Trophoblast cell (in vitro differentiated cells and primary cell): ENCODE results near the gene CDH18.

Experiments used
- DNase-seq, 2 donors: peaks; one replicate each; pipeline ENCODE4 v3.0.0-alpha.2; 2016
- H2AFZ ChIP-seq: 2 replicates; pipeline ENCODE4 v1.6.1; 2013; ENCODE audit warnings: low read length, moderate library complexity, mild to moderate bottlenecking; ENCODE audit not compliant: insufficient read depth, poor library complexity
- H2AK5ac ChIP-seq: 2 replicates; pipeline ENCODE4 v1.6.1; 2013; ENCODE audit warnings: mild to moderate bottlenecking, low read length
- H2BK120ac ChIP-seq: 2 replicates; pipeline ENCODE4 v1.6.1; 2013; ENCODE audit warnings: low read length, mild to moderate bottlenecking, moderate library complexity; ENCODE audit not compliant: insufficient read depth, poor library complexity
- H2BK12ac ChIP-seq: 2 replicates; pipeline ENCODE4 v1.6.1; 2013; ENCODE audit warnings: mild to moderate bottlenecking, low read length, moderate library complexity
- H2BK5ac ChIP-seq: 2 replicates; pipeline ENCODE4 v1.6.1; 2013; ENCODE audit warnings: low read length, low read depth, moderate library complexity, mild to moderate bottlenecking; ENCODE audit not compliant: poor library complexity
- H3K14ac ChIP-seq: 2 replicates; pipeline ENCODE4 v1.6.1; 2013; ENCODE audit warnings: mild to moderate bottlenecking, low read length
- H3K18ac ChIP-seq: 2 replicates; pipeline ENCODE4 v1.6.1; 2013; ENCODE audit warnings: mild to moderate bottlenecking, low read length
- H3K23ac ChIP-seq: 2 replicates; pipeline ENCODE4 v1.6.1; 2013; ENCODE audit warnings: low read length
- H3K27ac ChIP-seq: 2 replicates; pipeline ENCODE4 v1.5.1; 2013; ENCODE audit warnings: low read depth, mild to moderate bottlenecking, inconsistent platforms, low read length, moderate library complexity
- H3K27me3 ChIP-seq: 2 replicates; pipeline ENCODE4 v1.6.1; 2013; ENCODE audit warnings: inconsistent platforms, mild to moderate bottlenecking, low read length, moderate library complexity; ENCODE audit not compliant: insufficient read depth
- H3K36me3 ChIP-seq, 2 experiments: 1 replicate in 1 of 2; 2 replicates in 1 of 2; pipeline ENCODE4 v1.6.1; 2013; ENCODE audit warnings: low read length in 2 of 2, mild to moderate bottlenecking in 2 of 2, moderate library complexity in 1 of 2; ENCODE audit not compliant: insufficient read depth in 2 of 2, control insufficient read depth in 1 of 2
- H3K4ac ChIP-seq: 2 replicates; pipeline ENCODE4 v1.6.1; 2013; ENCODE audit warnings: low read depth, mild to moderate bottlenecking, low read length, moderate library complexity
- H3K4me1 ChIP-seq, 2 experiments: 1 replicate in 1 of 2; 2 replicates in 1 of 2; pipeline ENCODE4 v1.6.1; 2013; ENCODE audit warnings: low read length in 2 of 2, mild to moderate bottlenecking in 2 of 2, moderate library complexity in 1 of 2; ENCODE audit not compliant: insufficient read depth in 2 of 2, control insufficient read depth in 1 of 2
- H3K4me2 ChIP-seq: 2 replicates; pipeline ENCODE4 v1.6.1; 2013; ENCODE audit warnings: inconsistent platforms, mild to moderate bottlenecking, low read length, moderate library complexity
- H3K4me3 ChIP-seq: 2 replicates; pipeline ENCODE4 v1.5.1; 2013; ENCODE audit warnings: mild to moderate bottlenecking, low read depth, low read length, inconsistent platforms
- H3K79me1 ChIP-seq: one replicate; pipeline ENCODE4 v1.6.1; 2013; ENCODE audit warnings: low read length
- H3K79me2 ChIP-seq: 2 replicates; pipeline ENCODE4 v1.6.1; 2013; ENCODE audit warnings: low read length, mild to moderate bottlenecking; ENCODE audit not compliant: control insufficient read depth, insufficient read depth, poor library complexity
- H3K9ac ChIP-seq: 2 replicates; pipeline ENCODE4 v1.6.1; 2013; ENCODE audit warnings: mild to moderate bottlenecking, low read length
- H3K9me3 ChIP-seq: 2 replicates; pipeline ENCODE4 v1.6.1; 2013; ENCODE audit warnings: low read depth, mild to moderate bottlenecking, control low read depth, inconsistent platforms, low read length; ENCODE audit not compliant: insufficient read depth
- H4K12ac ChIP-seq: 2 replicates; pipeline ENCODE4 v1.6.1; 2013; ENCODE audit warnings: low read depth, mild to moderate bottlenecking, low read length, moderate library complexity
- H4K8ac ChIP-seq: 2 replicates; pipeline ENCODE4 v1.6.1; 2013; ENCODE audit warnings: low read depth, mild to moderate bottlenecking, low read length, moderate library complexity
- H4K91ac ChIP-seq: one replicate; pipeline ENCODE4 v1.6.1; 2013; ENCODE audit warnings: low read depth, mild to moderate bottlenecking, low read length, moderate library complexity
- WGBS: extraction: QIAGEN DNeasy Blood & Tissue Kit; methylation state at CpG from one replicate; pipeline ENCODE4 v1.1.7; 2013; ENCODE audit warnings: missing lambda C conversion rate; ENCODE audit not compliant: insufficient read length, insufficient coverage; ENCODE audit errors: extremely low coverage; 5-methylcytosine and 5-hydroxymethylcytosine counted together

The CDH18 gene

DNA sequence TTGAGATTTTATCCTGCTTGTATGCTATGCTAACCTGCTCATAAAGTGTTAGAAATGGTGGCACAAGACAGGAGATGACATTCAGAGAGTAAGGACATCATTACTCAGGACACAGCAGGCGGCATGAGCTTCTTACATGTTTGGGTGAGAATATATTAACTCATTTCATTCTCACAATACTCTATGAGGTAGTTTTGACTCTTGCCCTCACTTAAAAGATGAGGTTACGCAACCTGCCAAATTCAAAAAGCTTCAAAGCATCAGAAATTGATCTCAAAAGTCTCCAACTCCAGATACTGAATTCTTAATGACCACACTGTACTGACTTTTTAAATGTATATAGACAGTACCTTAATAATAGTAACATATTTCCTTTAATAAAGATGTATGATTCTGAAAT is 60.8 kb downstream of the CDH18 start:
- H4K8ac ChIP-seq, result no peak overlapping the region
- no peaks in the 10 kb centered on the region for H3K9me3 ChIP-seq
- no peak overlapping the region for H2BK120ac ChIP-seq
- H3K36me3 ChIP-seq, result no peaks in the 10 kb centered on the region
- H3K27me3 ChIP-seq, result no peaks in the 10 kb centered on the region
- no peak overlapping the region for H2AFZ ChIP-seq
- DNase-seq, result no peak
- no peak overlapping the region for H3K4me2 ChIP-seq
- H3K23ac ChIP-seq, result no peak overlapping the region
- no peak overlapping the region for H3K27ac ChIP-seq
- H2AK5ac ChIP-seq, result no peak overlapping the region
- H3K4me1 ChIP-seq, result no peaks in the 10 kb centered on the region
- H3K18ac ChIP-seq, result no peak overlapping the region
- no peak overlapping the region for H4K12ac ChIP-seq
- no peak overlapping the region for H3K14ac ChIP-seq
- no peaks in the 10 kb centered on the region for H3K79me1 ChIP-seq
- H3K9ac ChIP-seq, result no peak overlapping the region
- no peak overlapping the region for H2BK12ac ChIP-seq
- WGBS, result no CpG with 5 or more reads among the region's 2 CpGs
- no peak overlapping the region for H3K4me3 ChIP-seq
- no peak overlapping the region for H2BK5ac ChIP-seq
- H3K4ac ChIP-seq, result no peak overlapping the region
- no peaks in the 10 kb centered on the region for H3K79me2 ChIP-seq
- H4K91ac ChIP-seq, result no peak overlapping the region

DNA sequence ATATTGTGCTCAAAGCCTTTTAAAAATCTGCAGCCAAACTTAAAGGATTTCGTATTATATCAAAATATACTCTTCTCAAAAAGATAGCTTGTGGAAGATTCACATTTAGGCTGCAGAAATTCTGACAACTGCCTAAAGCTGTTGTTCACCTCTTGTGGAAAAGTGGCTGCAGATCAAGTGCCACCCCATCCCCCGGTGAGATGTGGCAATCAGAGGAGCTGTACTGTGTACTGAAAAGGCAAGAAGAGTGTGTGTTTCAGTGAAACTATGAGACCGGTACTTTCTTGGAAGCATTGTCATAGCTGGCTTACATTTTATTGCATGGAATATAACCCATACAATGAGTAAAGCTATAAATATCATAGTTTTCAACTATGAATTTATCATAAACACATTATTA is 64.3 kb downstream of the CDH18 start:
- Histone ChIP-seq H3K4me1 (no peaks in the 10 kb centered on the region), H3K4me2 (no peak overlapping the region), H4K12ac (no peak overlapping the region), H3K27ac (no peak overlapping the region), H4K91ac (no peak overlapping the region), H3K27me3 (no peaks in the 10 kb centered on the region), H4K8ac (no peak overlapping the region), H2AFZ (no peak overlapping the region), H3K23ac (no peak overlapping the region), H2BK12ac (no peak overlapping the region), H3K9me3 (no peaks in the 10 kb centered on the region), H3K9ac (no peak overlapping the region), H3K14ac (no peak overlapping the region), H3K18ac (no peak overlapping the region), H3K79me1 (no peaks in the 10 kb centered on the region), H2AK5ac (no peak overlapping the region), H2BK5ac (no peak overlapping the region), H2BK120ac (no peak overlapping the region), H3K4ac (no peak overlapping the region), H3K4me3 (no peak overlapping the region), H3K36me3 (no peaks in the 10 kb centered on the region), H3K79me2 (no peaks in the 10 kb centered on the region)
- no CpG with 5 or more reads among the region's 3 CpGs for WGBS
- no peak for DNase-seq

DNA sequence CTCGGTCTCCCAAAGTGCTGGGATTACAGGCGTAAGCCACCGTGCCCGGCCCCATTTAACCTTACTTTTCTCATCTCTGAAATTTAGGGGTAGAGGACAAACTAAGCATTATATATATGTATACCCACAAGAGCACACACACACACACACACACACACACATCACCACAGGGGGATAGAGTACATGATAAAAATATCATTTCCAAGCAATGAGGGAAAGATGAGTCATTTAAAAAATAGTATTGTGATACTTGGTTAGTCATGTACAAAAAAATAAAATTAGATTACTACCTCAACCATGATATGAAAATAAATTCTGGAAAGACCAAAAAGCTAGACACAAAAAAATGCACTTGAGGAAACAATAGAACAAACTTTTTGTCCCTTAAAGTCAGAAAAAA is 67.2 kb downstream of the CDH18 start:
- no peak overlapping the region for H3K23ac ChIP-seq
- no peak overlapping the region for H3K18ac ChIP-seq
- no peaks in the 10 kb centered on the region for H3K79me2 ChIP-seq
- H2BK5ac ChIP-seq, result no peak overlapping the region
- H2BK120ac ChIP-seq, result no peak overlapping the region
- no peak overlapping the region for H3K9ac ChIP-seq
- WGBS, result no CpG with 5 or more reads among the region's 4 CpGs
- no peak overlapping the region for H3K27ac ChIP-seq
- H2AFZ ChIP-seq, result no peak overlapping the region
- no peaks in the 10 kb centered on the region for H3K36me3 ChIP-seq
- no peak overlapping the region for H2BK12ac ChIP-seq
- no peak overlapping the region for H2AK5ac ChIP-seq
- H4K12ac ChIP-seq, result no peak overlapping the region
- no peak overlapping the region for H3K14ac ChIP-seq
- no peaks in the 10 kb centered on the region for H3K27me3 ChIP-seq
- no peaks in the 10 kb centered on the region for H3K4me1 ChIP-seq
- H3K4me2 ChIP-seq, result no peak overlapping the region
- H4K91ac ChIP-seq, result no peak overlapping the region
- no peak overlapping the region for H4K8ac ChIP-seq
- H3K79me1 ChIP-seq, result no peaks in the 10 kb centered on the region
- no peak overlapping the region for H3K4me3 ChIP-seq
- DNase-seq, result no peak
- no peaks in the 10 kb centered on the region for H3K9me3 ChIP-seq
- no peak overlapping the region for H3K4ac ChIP-seq

DNA sequence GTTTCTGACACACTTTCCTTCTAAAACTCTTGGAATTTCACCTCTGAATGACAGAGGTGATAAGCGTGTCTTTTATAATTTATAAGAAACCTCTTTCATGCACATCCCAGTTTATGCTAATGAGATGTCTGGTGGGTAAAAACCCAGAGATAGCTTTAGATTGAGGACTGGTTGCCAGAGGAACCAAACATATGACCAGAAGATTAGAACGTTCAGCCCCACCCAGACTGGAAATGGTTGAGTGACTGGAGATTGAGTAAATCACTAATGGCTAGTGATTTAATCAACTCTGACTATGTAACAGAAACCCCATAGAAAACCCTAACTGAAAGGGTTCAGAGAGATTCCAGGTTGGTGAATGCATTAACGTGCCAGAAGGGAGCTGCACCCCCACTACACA is 69.2 kb downstream of the CDH18 start:
- Histone ChIP-seq H3K9me3 (no peaks in the 10 kb centered on the region), H3K36me3 (no peaks in the 10 kb centered on the region)

More for the DNA sequence above, 69.2 kb downstream of the CDH18 start:
- Histone ChIP-seq H3K27ac (no peak overlapping the region), H3K4me3 (no peak overlapping the region), H3K23ac (no peak overlapping the region), H3K79me1 (no peaks in the 10 kb centered on the region), H2BK5ac (no peak overlapping the region), H2AK5ac (no peak overlapping the region), H3K27me3 (no peaks in the 10 kb centered on the region), H4K12ac (no peak overlapping the region), H3K4me2 (no peak overlapping the region), H3K79me2 (no peaks in the 10 kb centered on the region), H2BK12ac (no peak overlapping the region), H2BK120ac (no peak overlapping the region), H3K9ac (no peak overlapping the region), H3K4me1 (no peaks in the 10 kb centered on the region), H3K14ac (no peak overlapping the region), H3K18ac (no peak overlapping the region), H2AFZ (no peak overlapping the region), H4K91ac (no peak overlapping the region), H3K4ac (no peak overlapping the region), H4K8ac (no peak overlapping the region)
- no CpG with 5 or more reads among the region's 3 CpGs for WGBS
- DNase-seq, result no peak
